ENCODE data around the gene PRDM10. TPM values are rescaled to one million over a fixed set of nuclear protein-coding genes. Genes with fewer than 3 reads are reported as not detected.
A peak's percentile ranks its signal among the peaks of the same experiment; 100 is the strongest.
"Not testable (repeated sequence)": the region's sequence is repeated elsewhere in the genome, so short reads cannot be mapped to it uniquely, and the experiment has no call there.

Gene PRDM10
- total and polyA plus RNA-seq, 12 donors = 0.75 to 5.4 (median 3.5) TPM

GRCh38 chr11:129955282-129955681 lies 47.4 kb downstream of the PRDM10 start:
- intact Hi-C loops (cut with DNase I) = loop anchor here in 1 of 10 donors (2.0 kb wide), 1 partner anchor 22 kb away; no protein-coding TSS in a partner anchor
- no peaks in the 10 kb centered on the region for H3K9me3 ChIP-seq
- peaks cover 0 to 47% (median 8%) of the 10 kb centered on the region in 9 donors for H3K36me3 ChIP-seq
- H3K4me1 ChIP-seq = peaks cover 0 to 13% (median 7%) of the 10 kb centered on the region in 9 donors
- no peaks in the 10 kb centered on the region for H3K27me3 ChIP-seq
- no peak overlapping the region for H3K4me3 ChIP-seq
- ATAC-seq = no peak
- no peak for DNase-seq
- TF ChIP-seq, protein P1, sequence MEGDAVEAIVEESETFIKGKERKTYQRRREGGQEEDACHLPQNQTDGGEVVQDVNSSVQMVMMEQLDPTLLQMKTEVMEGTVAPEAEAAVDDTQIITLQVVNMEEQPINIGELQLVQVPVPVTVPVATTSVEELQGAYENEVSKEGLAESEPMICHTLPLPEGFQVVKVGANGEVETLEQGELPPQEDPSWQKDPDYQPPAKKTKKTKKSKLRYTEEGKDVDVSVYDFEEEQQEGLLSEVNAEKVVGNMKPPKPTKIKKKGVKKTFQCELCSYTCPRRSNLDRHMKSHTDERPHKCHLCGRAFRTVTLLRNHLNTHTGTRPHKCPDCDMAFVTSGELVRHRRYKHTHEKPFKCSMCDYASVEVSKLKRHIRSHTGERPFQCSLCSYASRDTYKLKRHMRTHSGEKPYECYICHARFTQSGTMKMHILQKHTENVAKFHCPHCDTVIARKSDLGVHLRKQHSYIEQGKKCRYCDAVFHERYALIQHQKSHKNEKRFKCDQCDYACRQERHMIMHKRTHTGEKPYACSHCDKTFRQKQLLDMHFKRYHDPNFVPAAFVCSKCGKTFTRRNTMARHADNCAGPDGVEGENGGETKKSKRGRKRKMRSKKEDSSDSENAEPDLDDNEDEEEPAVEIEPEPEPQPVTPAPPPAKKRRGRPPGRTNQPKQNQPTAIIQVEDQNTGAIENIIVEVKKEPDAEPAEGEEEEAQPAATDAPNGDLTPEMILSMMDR (IDR thresholded peaks at IDR 0.05) = no peak
- no peak overlapping the region for H3K27ac ChIP-seq
- WGBS, 2 donors = 93 to 97% methylated on average over 4 of the region's 4 CpGs

DNA sequence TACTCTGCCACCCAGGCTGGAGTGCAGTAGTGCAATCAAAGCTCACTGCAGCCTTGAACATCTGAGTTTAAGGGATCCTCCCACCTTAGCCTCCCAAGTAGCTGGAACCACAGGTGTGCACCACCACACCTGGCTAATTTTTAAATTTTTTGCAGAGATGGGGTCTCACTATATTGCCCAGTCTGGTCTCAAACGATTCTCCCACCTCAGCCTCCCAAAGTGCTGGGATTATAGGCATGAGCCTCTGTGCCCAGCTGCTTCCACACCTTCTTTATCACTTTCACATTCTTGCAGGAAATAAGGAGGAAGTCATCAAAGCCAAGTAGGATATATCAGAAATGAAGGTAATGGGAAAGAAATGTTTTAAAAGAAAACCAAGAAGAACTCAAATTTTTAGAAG lies 47.9 kb downstream of the PRDM10 start:
- H3K4me1 ChIP-seq = peaks cover 0 to 18% (median 7%) of the 10 kb centered on the region in 9 donors
- H3K36me3 ChIP-seq = peaks cover 0 to 43% (median 8%) of the 10 kb centered on the region in 9 donors
- 79 to 92% methylated on average over 1 of the region's 1 CpG for WGBS, 2 donors
- H3K9me3 ChIP-seq, H3K4me3 ChIP-seq, H3K27me3 ChIP-seq, H3K27ac ChIP-seq, ATAC-seq, DNase-seq: not testable (repeated sequence)
- intact Hi-C loops (cut with DNase I) = loop anchor here in 1 of 10 donors (2.0 kb wide), 1 partner anchor 22 kb away; no protein-coding TSS in a partner anchor

DNA sequence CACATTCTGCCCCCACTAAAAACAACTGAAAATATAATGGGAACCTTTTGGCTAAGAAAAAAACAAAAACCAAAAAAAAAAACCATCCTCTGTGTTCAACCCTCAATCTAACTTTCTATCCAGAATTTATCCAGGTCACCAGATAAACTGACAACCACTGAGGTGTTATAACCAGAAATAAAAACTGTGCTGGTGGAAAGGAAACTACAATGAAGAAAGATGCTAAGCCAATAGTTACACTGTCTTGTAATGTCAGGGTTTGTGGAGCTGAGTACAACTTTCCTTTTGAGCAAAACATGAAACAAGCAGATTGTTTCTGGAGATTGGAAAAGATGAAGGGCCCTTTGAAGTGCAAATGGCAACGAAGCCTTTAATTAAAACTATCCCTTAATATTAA lies 50.8 kb downstream of the PRDM10 start:
- DNase-seq = no peak
- TF ChIP-seq, protein P1 (IDR thresholded peaks at IDR 0.05) = no peak
- Histone ChIP-seq H3K4me1 (peaks cover 0 to 27% (median 7%) of the 10 kb centered on the region in 9 donors), H3K9me3 (no peaks in the 10 kb centered on the region), H3K27ac (no peak overlapping the region), H3K36me3 (peaks cover 0 to 29% (median 6%) of the 10 kb centered on the region in 9 donors), H3K4me3 (no peak overlapping the region), H3K27me3 (no peaks in the 10 kb centered on the region)
- 85 to 89% methylated on average over 1 of the region's 1 CpG for WGBS, 2 donors
- intact Hi-C loops (cut with DNase I) = no loop called here
- ATAC-seq = no peak

DNA sequence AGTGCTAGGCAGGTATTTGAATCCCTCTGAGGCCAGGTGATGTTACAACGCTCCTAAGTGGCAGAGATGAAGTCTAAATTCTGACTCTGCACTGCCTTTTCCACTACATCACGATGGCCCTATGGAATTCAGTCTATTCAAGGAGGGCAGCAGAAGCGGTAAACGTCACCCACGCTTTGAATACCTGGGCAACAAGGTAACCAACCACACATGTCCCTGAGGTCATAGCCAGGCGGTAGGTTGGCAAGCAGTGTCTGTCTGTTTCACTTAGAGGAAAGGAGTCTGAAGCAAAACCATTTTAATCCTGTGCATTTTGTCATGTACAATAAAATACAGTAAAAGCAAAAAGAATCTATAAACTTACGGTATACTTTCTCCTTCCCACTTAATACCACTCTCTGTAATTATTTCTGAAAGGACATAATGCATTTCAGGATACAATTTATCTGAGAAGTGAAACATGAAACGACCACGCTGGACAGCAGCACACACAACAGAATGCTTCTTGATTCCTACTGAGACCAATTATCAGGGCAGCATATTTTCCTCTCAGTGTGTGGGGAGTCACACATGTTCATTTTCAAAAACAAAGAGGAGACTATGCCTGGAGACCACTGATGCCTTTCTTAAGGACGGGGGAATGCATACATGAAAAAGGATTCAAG lies 51.3 kb downstream of the PRDM10 start:
- ATAC-seq = no peak
- Histone ChIP-seq H3K9me3 (no peaks in the 10 kb centered on the region), H3K4me1 (peaks cover 0 to 27% (median 7%) of the 10 kb centered on the region in 9 donors), H3K4me3 (no peak overlapping the region), H3K36me3 (peaks cover 0 to 29% (median 6%) of the 10 kb centered on the region in 9 donors), H3K27me3 (no peaks in the 10 kb centered on the region), H3K27ac (peak overlapping the region in 2 of 10 donors; percentile 7 to 75)
- DNase-seq = no peak
- WGBS, 2 donors = 67 to 79% methylated on average over 10 of the region's 10 CpGs
- TF ChIP-seq, protein P1 (IDR thresholded peaks at IDR 0.05) = no peak
- intact Hi-C loops (cut with DNase I) = no loop called here

All from heart right ventricle (tissue), 16 donors.